Left renal pelvis (tissue), 4 donors: ENCODE results near the gene PODXL. TPM values are rescaled to one million over a fixed set of nuclear protein-coding genes. Genes with fewer than 3 reads are reported as not detected.
"Not testable (repeated sequence)": the region's sequence is repeated elsewhere in the genome, so short reads cannot be mapped to it uniquely, and the experiment has no call there.

Source experiments
- DNase-seq, 4 donors: peaks; one replicate each; pipeline ENCODE4 v3.0.0-alpha.2; 2013; ENCODE audit warnings: low read depth in 4 of 4, low spot score in 3 of 4
- polyA plus RNA-seq, 4 donors: library from polyadenylated mRNA; unstranded; fragments of 120-200 nt; gene quantifications; one replicate each; pipeline ENCODE4 v1.2.1, GENCODE V29; 2013; ENCODE audit not compliant: insufficient read length in 4 of 4

PODXL gene
- polyA plus RNA-seq, 4 donors = 39.1 to 799 (median 692) TPM

GRCh38 chr7:131538813-131539179, 17.6 kb downstream of the PODXL start:
- DNase-seq = no peak

DNA sequence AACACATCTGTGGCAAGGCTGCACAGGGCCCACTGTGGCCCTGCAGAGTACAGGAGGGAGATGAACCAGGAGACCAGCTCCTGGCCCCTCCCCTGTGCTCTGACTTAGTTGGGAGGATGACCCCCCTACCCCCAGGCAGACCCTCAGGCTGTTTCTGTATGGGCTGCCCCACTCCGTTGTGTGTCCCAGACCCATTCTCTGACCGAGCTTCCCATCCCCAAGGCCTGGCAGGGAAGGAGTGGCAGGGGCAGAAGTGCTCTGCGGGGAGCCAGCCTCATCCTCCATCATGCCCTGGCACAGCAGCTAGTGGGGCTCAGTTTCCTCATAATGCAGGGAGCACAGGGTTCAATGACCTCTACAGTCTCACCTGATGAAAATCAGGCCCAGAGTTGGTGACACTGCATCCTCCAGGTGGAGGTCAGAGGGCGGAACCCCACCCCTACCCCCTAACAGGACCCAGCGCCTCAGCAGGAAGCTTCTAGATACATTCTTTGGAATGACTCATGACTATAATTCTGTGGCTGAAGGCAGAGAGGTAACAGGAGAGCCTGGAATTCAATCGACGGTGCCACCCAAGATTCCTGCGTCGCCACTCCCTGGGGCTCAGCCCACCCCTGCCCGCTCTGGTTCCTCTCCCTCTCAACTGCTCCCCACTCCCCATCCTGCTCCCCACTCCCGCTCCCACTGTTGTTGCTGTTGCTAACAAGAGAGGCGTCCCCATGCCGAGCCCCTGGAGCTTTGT, 18.2 kb downstream of the PODXL start:
- DNase-seq = no peak

- no peak for DNase-seq
Observed at GRCh38 chr7:131537571-131537978, 18.9 kb downstream of the PODXL start.

DNA sequence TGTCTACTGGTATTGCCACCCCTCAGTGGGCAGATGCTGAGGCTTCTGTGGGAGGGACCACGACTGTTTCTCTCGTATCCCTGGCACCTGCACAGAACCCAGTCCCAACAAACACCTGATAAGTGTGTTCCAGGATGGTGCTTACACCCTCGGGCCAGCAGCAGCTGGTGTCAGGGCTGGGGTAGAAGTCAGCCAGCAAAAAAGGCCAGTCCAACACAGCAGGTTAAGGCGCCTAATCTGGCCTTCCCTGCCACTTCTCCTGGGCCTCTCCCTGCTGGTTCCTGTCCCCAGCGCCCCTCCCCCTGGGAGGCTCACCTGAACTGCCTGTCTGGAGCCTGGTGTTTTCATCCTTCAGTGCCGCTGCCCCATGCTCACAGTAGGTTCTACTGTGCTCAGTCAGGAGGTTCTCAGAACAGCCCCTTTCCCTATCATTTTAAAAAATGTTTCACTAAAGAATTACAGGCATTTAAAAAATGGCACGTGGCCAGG, 20.0 kb downstream of the PODXL start:
- no peak for DNase-seq

DNA sequence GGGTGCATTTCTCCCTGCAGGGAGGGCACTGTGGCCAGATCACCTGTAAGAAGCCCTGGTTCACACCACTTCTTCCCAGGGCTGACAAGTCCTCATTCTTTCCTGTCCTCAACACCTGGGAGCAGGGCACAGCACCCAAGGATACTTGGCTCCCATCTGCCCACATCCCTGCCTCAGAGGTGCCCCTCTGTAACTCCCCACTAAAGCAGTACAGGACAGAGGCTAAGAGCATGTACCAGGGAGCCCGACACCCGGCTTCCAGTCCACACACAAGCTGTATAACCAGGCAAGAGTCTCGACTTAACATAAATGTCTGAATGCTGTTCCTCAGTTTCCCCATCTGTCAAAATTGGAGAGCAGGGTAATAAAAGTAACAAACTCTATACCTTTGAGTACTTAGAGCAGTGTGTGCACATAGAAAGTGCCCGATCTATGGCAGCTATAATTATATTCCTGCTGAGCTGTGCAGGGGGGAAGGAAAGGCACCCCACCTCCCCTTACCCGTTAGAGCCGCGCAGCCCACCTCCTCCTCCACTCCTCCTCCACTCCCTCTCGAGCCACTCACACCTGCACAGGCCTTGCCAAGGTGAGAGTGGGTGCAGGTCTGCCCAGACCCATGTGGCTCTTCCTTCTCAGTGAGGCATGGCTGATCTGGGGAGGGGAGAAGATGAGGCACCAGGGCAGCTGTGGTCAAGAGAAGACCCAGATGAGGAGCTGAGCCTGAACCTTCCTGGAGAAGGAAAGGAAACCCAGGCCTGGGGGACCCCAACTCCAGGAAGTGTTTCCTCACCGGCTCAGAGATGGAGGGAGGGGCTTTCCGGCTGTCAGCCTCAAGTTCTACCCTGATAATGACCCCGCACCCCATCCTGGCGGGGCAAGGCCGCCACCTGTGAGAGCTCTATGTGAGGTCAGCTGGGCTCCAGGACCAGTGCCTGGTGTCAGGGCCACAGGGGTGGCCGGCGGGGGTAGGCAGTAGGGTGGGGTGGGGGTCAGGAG, 22.6 kb downstream of the PODXL start:
- no peak for DNase-seq

DNA sequence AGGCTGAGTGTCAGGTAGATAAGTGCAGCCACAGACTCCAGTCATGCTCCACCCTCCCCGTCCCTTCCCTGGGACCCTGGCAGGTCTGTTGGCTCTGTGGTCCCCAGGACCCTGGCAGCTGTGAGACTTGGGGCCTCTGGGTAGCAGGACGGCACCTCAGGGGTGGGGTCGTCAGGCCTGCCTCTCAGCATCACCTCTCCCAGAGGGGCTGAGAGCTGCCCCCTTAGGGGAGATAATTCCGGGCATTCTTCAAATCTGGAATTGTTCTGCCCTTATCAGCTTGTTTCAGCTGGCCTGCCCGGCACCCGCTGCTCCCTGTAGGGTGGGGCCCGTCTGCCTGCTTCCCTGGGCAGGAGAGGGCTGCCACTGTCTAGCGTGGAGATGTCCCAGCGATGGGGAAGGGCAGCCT, 23.3 kb downstream of the PODXL start:
- DNase-seq = no peak

GRCh38 chr7:131532570-131533091, 23.8 kb downstream of the PODXL start:
- no peak for DNase-seq

GRCh38 chr7:131530137-131530536, 26.3 kb downstream of the PODXL start:
- DNase-seq = no peak

GRCh38 chr7:131529617-131530016, 26.8 kb downstream of the PODXL start:
- no peak for DNase-seq

GRCh38 chr7:131529179-131529578, 27.2 kb downstream of the PODXL start:
- no peak for DNase-seq

GRCh38 chr7:131527456-131527855, 29.0 kb downstream of the PODXL start:
- no peak for DNase-seq

DNA sequence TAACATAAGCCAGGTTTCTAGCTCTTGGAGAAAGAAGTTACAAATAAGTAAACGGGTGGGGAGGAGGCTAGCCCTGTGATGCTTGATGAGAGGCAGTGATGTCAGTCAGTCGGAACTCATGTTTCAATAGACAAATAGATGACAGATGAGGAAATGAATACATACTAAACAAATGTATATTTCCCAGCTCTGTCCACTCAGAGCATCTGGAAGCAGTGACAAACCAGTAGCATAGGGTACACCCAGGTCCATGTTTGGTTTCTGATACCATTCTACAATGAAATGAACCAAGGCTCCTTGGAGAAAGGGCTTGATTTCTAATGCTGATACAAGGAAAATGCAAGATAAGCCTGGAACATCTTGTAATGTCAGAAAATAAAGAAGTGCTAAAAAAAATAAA, 30.6 kb downstream of the PODXL start:
- no peak for DNase-seq

DNA sequence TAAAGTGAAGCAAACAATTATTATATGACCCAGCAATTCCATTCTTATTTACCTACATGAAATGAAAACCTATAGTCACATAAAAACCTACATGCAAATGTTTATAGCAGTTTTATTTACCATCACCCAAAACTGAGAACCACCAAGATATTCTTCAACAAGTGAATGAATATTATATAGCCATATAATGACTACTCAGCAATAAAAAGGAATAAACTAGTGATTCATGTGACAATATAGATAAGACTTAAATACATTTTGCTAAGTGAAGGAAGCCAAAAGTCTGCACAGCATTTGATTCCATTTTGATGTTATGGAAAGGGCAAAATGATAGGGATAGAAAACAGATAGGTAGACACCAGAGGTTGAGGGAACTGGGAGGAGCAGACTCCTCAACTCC, 31.7 kb downstream of the PODXL start:
- no peak for DNase-seq

DNA sequence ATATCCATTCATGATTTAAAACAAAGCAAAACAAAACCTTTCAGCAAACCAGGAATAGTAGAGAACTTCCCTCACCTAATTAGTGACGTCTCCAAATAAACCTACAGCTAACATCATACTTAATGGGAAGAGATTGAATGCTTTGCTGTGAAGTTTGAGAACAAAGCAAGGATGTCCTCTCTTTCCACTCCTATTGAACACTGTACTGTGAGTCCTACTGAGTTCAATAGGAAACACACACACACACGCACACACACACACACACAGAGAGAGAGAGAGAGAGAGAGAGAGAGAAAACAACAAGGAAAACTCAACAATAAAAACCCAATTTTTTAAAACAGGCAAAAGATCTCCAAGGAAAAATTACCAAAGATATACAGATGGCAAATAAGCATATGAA, 32.3 kb downstream of the PODXL start:
- no peak for DNase-seq

DNA sequence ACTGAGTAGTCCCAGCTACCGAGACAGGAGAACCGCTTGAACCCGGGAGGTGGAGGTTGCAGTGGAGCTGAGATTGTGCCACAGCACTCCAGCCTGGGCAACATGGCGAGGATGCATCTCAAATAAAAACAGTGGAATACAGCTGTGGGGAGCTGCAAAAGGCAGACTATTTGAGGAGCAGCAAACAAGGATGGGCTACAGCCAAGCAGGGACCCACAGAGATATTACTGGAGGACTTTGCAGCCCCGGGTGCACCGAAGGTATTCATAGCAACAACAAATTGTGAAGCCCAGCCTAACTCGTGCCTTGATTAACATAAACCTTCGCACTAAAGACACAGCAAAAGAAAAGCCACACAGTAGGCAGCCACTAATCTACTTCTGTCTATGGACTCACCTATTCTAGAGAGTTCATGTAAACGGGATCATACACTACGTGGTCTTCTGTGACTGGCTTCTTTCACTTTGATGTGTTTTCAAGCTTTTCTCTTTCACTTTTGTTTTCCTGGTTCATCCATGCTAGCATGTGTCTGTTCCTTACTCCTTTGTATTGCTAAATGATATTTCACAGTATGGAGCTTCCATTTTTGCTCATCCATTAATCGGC, 34.0 kb downstream of the PODXL start:
- DNase-seq = no peak

DNA sequence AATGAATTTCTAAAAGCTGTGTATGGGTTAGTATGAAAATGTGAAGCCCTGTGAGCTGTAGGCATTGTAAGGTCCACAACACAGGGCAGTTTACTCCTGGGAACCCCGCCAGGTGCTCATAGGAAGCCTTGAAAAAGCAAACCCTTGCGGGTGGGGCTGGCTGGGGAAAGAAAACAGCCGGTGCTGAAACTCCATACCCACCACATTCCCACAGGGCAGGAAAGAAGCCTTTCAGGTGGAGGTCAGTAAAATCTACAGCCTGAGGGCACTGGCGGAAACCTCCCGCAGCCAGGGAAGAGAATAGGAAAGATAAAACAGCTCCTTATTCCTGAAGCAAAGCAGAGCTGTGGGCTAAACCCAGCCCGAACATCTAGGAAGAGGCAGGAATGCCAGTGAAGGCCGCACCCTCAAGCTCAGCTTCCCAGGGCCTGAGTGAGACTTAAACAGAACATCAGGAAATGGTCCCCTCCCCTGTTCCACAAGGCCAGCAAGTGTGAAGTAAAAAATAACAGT, 34.7 kb downstream of the PODXL start:
- no peak for DNase-seq

DNA sequence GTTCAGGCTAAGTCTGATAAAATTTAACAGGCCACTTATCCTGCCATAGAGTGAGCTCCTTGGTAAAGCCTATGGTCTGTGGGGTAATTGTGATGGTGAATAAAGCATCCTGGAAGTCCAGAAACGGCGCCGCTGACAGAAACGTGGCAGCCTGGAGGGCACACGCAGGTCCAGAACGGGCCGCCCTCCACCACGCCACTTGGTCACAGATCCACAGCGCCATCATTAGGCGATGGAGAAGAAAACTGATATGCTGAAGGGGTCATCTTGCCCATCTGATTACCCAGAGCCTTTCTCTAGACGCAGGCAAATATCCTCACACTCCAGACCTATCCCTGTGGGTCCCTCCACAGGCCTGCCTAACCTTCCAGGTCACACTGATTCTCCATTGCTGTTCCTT, 37.8 kb downstream of the PODXL start:
- no peak for DNase-seq

GRCh38 chr7:131517218-131517923, 39.1 kb downstream of the PODXL start:
- no peak for DNase-seq

- not testable (repeated sequence) for DNase-seq
Observed at GRCh38 chr7:131515471-131515870, 41.0 kb downstream of the PODXL start.
